Skeletal muscle cell (primary cell): Measurements from ENCODE around the gene SLC37A2.

Source experiments
- DNase-seq: peaks from one replicate; pipeline ENCODE4 v3.0.0-alpha.2; 2010; ENCODE audit warnings: low read depth
- H3K4me3 ChIP-seq: 2 replicates; pipeline ENCODE4 v1.5.1; 2011; ENCODE audit warnings: low read depth, mild to moderate bottlenecking, control low read depth, low read length, moderate library complexity

The SLC37A2 gene

DNA sequence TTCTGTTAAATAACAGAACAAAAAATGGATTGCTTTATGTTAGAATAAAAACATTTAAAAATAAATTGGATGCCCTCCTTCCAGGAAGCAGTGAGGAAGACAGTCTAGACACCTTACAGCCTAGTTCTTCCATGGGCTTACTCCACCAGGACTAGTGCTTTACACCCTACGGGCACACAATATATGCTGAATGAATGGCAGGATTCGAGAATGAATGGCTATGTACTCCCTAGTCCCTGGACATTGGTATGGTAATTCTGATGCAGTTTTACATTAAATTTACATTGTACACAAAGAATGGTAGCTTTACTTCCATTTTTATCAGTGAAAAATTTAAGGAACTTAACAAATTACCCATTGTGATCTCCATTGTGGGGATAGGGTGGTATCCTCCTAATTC is 31.6 kb downstream of the SLC37A2 start:
- H3K4me3 ChIP-seq = no peak overlapping the region
- no peak for DNase-seq

DNA sequence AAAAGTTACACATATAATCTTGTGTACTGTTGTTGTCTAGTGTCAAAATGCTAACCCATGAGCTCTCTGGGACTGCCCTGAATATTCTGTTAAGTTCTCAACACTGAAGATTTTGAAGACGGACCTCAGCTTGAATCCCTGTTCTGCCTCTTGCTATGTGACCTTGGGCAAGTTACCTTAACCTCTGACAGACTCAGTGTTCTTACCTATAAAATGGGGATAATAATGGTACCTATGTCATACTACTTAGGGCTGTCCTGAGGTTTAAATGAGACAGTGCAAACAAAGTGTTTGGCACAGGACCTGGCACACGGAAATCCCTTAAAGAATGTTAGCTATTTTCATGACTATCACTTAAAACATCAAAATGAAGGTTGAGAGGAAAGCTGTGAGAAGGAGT is 37.0 kb downstream of the SLC37A2 start:
- DNase-seq = no peak
- H3K4me3 ChIP-seq = no peak overlapping the region

DNA sequence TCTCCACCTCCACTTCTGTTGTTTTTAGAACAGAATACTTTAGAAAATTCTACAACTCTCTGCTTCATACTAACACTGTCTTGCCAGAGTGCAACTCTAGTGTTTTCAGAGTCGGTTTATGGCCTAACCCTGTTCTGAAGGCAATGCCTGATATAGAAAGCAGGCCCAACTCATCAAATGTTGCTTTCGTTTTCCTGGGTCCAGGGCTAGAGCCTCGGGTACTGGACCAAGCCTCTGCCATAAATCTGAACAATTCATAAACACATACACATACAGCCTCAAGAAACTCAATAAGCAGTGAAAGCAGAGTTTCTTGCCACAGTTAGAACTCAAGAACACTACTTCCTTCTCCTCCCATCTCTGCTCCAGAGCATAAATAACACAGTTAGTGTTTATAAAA is 38.5 kb downstream of the SLC37A2 start:
- H3K4me3 ChIP-seq = no peak overlapping the region
- DNase-seq = no peak

DNA sequence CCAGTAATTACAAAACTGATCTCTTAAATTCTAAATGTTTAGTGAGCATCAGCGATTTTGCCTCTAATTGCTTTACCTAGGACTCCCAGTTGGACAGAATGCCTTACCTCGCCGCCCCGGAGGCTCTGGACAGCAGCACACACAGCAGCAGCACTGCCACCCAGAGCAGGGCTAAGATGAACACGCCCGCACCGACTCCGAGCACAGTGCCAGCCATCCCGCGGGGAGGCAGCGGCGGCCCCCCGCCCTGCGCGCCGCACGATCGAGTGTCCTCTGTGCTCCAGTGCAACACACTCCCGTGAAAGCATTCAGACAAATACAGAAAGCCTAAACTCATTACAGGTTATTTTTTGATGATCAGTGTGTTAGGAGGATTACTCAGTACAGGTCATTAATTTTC is 38.9 kb downstream of the SLC37A2 start:
- no peak for DNase-seq
- no peak overlapping the region for H3K4me3 ChIP-seq

DNA sequence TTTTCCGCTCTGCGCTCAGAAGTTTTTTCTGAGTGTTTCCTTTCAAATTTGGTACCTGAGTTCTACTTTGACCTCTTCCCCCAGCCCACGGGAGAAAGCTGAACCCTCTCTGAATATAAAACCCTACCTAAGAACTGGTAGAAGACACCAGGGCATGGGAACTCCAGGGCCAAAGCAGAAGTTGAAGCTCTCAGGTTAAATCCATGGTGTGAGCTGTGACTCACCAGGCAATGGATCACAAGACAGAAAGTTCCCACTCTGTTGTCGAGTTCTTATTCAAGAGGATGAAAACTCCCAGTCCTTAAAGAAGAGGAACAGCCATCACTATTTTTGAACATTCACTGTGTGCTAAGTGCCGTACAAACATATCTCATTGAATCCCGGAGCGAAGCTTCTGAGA is 39.4 kb downstream of the SLC37A2 start:
- no peak for DNase-seq
- no peak overlapping the region for H3K4me3 ChIP-seq

DNA sequence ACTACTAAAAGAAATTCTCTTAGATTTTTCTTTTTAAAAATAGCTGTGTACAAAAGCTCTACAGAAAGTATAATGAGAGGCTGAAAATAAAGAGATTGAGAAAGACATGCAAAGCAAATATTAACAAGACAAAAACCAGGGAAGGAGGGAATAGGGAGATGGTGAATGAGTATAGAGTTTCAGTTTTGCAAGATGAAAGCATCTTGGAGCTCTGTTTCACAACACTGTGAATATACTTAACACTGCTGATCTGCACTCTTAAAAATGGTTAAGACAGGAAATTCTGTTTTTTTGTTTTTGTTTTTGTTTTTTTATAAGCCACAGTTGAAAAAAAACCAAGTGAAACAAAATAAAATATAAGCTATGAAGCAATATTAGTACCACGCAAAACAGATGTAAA is 42.8 kb downstream of the SLC37A2 start:
- no peak overlapping the region for H3K4me3 ChIP-seq
- no peak for DNase-seq

DNA sequence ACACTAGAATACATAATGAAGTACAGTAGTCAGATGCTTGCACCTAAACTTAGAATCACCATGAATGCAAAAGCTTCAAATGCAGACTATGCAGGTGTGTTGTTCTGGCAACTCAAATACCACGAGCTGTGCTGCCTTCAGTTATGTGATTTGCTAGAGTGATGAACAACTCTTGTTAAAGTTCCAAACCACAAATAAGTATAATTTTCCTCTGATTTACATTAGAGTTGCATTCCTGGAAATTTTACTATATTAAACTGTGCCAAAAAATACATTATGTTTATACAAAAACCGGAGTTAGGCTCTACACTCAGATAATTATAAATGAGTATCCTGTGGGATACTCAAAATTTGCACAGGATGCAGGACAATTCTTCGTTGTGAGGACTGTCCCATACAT is 45.4 kb downstream of the SLC37A2 start:
- DNase-seq = no peak
- no peak overlapping the region for H3K4me3 ChIP-seq

DNA sequence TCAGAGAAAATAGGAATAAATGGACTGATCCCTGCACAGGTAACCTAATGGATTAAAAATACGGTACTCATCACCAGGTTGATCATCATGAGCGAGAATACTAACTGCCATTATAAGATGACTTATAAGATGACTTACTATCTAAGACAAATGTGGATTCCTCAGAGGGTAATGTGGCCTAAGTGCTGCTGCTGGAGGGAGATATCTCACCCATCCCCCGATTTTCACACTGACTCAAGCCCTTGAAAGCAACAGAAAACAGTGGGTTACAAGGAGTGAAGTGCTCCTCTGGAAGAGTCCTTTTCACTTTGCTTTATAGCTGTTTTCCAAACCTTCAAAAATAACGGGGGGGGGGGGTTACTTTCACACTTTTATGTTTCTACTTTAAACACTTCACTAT is 47.4 kb downstream of the SLC37A2 start:
- no peak for DNase-seq

DNA sequence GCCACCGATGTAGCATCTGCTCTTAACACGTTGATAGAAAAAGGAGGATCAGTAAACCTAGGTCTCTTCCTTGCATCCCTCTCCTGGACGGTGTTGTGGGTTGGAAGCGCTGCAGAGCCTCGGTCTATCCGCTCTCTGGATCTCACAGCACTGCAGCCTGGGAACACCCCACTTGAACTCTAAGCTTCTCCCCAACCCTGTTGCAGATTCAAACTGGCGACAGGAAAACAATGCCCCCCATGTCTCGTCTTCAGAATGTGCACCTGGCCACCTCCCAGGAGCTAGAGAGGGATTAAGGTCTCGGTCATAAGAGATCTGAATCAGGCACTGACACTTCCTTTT is 47.9 kb downstream of the SLC37A2 start:
- DNase-seq = no peak
- H3K4me3 ChIP-seq = peak overlapping the region; percentile 88

More for the DNA sequence above, 47.4 kb downstream of the SLC37A2 start:
- H3K4me3 ChIP-seq = peak overlapping the region; percentile 88

DNA sequence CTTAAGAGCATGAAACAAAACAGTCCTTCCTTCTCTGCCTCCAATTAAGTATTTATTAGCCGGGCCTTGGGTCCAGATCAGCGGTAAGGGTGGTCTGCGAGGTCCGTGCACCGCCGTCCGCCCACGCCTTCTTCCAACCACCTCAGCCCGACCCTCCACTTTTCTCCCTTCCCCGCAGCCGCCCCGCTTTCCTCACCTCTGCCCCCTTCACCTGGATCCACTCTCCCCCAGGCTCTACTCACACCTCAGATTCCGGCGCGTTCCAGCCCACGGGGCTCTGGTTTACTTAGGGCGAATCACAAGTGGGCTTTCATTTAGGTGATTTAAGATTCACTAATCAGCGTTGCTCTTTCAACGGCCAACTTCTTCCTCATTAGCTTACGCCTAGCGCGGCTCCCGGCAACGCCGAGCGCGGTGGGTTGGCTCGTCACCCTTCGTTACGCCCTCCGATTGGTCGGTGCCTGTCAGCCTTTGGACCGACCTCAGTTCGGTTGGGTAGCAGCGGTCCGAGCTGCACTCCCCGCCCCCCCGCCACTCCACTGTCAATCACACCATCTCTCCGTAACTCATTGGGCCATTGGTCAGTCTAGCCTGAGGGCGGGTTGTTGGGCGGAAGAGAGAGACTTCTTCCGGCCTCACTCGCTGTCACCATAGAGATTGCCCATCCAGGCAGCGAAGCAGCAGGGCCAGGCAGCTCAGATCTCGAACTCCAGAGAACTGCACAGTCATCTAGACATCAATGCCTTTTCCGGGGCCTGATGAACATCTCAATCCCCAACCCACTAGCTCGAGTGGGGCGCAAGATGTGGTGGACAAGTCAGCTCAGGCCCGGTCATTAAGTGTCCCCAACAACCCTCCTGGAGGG is 48.5 kb downstream of the SLC37A2 start, which contains the start of gene TMEM218:
Gene TMEM218, minus strand, starts transcription at position 284 of the 865 bp plus-strand sequence. CDS start 9,385 bp downstream, outside the sequence.
- H3K4me3 ChIP-seq = peak within 1 kb of the TSS; percentile 88

DNA sequence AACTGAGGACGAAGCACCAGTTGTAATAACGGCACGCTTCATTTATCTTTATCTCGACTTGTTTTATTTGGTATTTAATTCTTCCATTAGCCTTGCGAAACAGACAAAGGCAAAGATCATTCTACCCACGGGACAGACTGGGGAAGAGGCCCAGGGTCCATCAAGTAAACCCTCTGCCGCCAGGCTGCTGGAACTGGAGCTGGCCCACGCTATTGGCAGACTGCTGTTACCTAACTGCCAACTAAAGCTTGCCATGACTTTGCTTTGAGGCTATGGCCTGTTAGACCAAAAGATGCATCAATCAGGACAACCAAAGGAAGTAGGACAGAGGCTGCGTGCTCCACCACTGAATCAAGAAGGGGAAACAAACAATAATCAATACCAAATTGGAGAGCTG is 49.1 kb downstream of the SLC37A2 start:
- DNase-seq = no peak
- peak overlapping the region; percentile 88 for H3K4me3 ChIP-seq

More for the DNA sequence above, 48.5 kb downstream of the SLC37A2 start, which contains the start of gene TMEM218:
- peak; percentile 97 for DNase-seq

DNA sequence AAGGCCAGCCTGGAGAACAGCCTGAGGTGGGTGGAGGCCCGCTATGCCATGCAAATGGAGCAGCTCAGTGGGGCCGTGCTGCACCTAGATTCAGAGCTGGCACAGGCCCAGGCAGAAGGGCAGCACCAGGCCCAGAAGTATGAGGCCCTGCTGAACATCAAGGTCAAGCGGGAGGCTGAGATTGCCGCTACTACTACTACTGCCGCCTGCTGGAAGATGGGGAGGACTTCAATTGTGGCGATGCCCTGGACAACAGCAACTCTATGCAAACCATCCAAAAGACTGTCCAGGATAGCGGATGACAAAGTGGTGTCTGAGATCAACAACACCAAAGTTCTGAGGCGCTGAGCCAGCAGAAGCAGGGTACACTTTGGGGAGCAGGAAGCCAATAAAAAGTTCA is 51.4 kb downstream of the SLC37A2 start:
- no peak for DNase-seq
- no peak overlapping the region for H3K4me3 ChIP-seq

DNA sequence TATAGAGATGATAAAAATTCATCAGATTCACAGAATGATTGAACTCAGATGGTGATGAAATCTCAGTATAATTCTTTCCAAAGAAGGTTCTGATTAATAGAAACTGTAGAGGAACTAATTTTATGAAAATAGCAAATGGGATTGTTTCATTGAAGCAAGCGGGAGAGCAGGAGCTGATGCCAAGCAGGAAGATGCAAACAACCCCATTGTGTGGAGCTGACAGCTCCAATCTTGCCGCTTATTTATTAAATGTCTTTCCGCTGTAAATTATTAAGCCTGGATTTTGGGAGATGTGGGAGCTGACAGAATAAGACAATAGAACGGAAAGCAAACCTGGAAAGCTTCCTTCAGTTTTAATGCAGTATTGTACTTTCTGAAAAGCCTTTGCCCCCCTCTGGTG is 54.3 kb downstream of the SLC37A2 start:
- no peak overlapping the region for H3K4me3 ChIP-seq
- DNase-seq = no peak

DNA sequence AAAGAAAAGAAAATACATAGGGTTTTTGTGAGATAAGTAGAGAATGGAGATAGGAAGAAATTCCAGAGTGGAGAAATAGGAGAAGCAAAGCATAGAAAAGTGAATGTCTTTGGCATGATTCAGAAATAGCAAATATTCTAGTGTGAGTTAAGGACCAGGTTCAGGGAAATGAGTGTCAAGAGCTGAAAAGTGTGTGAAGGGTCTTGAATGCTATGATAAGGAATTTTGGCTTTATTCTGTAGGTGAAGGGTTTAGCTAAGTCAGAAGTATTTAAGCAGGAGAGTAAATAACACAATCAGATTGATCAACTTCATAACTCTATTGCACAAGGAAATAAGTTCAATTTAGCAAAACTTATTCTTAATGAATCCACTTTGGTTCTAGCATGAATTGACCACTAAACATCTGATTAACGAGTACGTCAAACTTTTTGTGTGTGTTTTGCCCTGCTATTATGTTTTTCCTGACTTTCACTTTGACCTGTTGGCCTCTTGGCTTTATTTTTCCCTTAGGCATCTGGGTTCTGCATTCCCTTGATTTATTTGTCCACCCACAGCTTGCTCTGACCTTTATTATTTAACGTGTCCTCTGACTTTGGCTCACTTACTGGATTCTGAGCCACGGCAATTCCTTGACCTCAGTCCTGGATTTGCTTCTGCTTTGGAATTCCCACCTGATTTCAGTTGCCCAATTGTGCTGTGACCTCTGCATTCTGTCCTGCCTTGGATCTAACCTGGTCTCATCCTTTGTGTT is 60.3 kb downstream of the SLC37A2 start:
- no peak overlapping the region for H3K4me3 ChIP-seq
- DNase-seq = no peak

DNA sequence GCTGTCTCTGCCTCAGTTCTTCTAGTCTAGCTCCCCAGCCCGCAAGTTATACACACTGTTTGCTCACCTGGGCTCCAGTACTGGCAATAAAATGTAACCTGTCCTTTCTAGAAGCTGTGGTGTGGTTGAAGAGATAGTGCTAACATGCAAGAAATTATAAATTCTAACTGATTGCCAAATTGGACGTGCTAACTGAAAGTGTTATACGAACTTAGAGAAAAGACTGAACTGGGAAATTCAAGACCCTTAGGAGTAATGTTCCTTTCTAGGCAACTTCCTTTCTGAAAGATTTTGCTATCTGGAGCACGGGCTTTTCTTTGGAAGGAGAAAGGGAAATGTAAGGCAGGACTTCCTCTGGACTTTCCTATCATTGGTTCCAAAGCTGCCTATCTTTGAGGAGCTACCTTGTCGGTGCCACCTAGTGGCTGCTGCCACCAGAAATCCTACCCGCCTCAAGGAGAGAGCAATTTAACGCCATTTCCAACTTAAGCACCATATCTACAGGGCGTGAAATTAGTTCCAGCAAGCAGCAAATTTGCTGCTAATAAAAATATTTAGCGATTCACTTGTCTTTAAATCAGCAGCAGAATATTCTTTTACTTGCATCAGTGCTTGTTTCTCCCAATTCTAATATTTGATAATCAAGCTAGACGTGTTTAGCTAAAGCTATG is 61.0 kb downstream of the SLC37A2 start:
- no peak for DNase-seq
- no peak overlapping the region for H3K4me3 ChIP-seq

DNA sequence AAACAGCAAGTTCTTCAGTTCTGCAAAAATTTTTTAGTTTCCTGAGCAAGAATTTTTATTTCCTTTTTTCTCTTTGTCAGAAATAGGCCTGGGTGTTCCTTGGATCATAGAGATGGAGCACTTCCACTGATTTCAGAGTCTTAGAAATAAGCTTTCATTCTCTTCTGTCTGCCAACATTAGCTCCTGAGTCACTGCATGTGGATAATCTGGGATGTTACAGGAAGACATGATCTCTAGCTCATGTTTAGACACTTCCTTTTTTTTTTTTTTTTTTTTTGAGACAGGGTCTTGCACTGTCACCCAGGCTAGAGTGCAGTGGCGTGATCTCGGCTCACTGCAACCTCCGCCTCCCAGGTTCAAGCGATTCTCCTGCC is 61.5 kb downstream of the SLC37A2 start:
- no peak for DNase-seq
- no peak overlapping the region for H3K4me3 ChIP-seq

DNA sequence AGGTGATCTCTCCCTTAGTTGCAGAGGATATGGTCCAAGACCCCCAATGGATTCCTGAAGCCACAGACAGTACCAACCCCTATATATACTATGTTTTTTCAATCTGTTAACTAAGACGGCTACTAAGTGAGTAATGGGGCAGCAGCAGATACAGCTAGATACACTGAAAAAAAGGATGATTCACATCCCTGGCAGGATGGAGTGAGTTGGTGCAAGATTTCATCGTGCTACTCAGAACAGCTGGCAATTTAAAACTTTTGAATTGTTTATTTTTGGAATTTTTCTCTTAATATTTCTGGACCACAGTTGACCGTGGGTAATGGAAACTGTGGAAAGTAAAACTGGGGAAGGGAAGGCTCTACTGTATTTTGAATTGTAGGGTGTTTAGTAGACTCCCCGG is 65.3 kb downstream of the SLC37A2 start:
- peak; percentile 51 for DNase-seq
- no peak overlapping the region for H3K4me3 ChIP-seq

DNA sequence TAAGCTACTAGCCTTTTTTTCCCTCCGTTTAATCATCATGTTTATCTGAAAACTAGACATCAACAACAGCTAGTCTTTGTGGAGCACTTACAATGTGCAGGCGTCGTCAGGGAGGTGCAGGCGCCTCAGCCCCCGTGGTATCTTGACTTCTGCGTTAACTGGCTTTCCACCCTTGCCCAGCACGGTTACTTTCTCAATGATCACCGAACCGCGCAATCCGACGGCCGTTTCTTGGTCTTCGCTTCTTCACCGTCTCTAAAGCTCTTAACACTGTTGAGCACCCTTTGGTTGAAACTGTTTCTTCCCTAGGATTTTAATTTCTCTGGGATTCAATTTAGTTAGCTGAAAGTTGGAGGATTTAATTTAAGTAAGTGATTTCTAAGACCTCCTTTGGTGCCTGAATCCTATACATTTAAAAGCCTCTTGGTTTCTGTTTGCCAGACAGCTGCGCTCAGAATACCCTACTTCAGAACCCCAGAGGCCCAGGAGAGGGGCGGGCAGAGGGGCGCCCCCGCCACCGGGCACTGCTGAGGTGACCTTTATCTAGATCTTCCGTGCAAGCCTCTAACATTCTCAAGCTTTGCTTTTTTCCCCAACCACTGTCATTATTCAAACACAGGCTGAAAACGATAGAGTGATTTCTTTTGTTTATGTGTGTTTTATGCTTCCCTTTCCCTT is 66.3 kb downstream of the SLC37A2 start:
- H3K4me3 ChIP-seq = no peak overlapping the region
- no peak for DNase-seq

DNA sequence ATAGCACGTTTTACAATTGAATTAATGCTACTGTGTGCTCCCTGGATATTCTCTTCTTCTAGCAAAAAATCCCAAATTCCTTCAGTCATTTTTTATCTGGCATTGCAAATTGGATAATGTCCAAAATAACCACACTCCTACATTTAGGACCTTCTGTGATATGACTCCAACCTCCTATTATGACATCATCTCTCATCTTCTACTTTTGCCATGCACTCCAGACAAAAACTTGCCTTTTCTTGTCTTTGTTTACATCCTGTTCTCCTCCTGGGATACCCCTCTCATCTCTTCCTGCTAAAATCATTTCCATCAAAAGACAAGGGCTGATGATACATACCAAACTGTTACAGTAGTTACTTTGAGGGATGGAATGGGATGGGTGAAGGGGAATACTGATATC is 69.0 kb downstream of the SLC37A2 start:
- no peak for DNase-seq
- H3K4me3 ChIP-seq = no peak overlapping the region

DNA sequence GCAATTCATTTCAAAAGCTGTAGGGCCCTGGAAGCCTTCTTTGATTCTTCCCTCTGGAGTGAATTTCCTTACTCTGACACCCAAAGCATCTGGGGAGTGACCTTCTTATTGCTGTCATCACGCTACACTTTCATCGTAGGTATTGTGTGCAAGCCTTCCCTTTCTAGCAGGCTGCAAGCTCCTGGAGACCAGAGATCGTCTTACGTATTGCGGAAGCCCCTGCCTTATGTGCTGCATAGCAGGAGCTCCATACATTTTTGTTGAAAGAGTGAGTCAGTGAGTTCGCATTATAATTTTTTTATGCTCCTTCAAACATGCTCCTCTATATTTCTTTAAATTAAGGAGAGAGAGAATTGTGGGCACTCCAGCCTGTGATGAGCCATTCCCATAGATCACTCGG is 69.5 kb downstream of the SLC37A2 start:
- DNase-seq = peak; percentile 67
- no peak overlapping the region for H3K4me3 ChIP-seq
